ENCODE results near the gene MAD2L2.

The MAD2L2 gene

DNA sequence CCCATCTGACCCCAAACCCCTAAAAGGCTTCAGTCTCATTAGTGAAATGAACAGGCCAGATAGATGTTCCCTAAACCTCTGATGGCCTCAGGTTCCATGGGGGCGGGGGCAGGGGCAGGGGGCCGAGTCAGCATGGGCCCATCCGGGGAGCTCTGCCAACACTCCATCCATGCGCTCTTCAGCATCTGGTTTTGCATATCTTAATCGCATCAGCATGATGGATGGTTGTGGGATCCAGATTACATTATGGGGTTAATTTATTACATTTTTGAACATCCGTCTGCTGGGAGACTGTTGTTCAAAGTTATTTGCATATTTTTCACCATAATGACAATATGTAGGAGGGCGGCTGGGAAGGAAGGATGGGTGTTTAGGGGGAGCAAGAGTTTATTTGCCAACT, 3.1 kb upstream of the MAD2L2 start:
- no peak for DNase-seq (ENCODE audit: low read depth in 1 of 2, low spot score in 1 of 2)

DNA sequence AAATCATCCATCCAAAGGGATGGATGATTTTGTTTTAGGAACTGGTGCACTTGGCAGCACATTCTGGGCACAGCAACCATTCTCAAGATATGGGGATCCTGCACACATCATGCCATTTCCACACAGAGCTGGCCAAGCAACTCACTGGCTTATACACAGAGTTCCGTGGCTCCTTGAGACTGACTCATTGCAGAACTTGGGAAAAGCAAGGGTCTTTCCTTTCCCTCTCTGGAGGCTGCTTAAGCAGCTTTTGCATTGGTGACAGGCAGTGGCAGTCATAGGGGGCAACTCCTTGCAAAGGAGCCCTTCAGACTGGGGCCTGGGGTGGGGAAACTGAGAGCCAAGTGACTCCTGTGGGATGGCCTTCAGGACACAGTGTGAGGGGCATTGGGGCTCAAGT, 1.9 kb upstream of the MAD2L2 start:
- no peak for DNase-seq (ENCODE audit: low read depth in 1 of 2, low spot score in 1 of 2)

DNA sequence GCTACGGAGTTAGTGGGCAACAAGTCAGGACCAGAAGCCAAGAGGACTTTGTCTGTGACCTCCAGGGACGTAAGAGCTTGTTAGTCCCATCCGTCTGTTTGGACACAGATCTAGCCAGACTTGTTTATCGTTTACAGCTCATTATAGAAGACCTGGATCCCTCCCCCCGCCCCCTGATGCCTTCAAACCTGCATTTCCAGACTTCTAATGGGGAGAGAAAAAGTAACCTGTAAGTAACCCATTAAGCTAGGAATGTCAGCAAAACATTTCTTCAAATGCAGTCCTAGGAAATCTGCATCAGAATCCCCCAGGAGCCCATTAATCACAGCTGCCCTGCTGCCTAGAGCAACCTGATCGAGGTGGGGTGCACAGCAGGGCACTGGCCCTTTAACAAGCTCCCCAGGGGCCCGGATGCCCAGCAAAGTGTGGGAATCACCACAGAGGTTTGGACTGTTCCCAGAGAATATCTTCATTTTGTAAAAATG, 1.4 kb upstream of the MAD2L2 start:
- no peak for DNase-seq (ENCODE audit: low read depth in 1 of 2, low spot score in 1 of 2)

DNA sequence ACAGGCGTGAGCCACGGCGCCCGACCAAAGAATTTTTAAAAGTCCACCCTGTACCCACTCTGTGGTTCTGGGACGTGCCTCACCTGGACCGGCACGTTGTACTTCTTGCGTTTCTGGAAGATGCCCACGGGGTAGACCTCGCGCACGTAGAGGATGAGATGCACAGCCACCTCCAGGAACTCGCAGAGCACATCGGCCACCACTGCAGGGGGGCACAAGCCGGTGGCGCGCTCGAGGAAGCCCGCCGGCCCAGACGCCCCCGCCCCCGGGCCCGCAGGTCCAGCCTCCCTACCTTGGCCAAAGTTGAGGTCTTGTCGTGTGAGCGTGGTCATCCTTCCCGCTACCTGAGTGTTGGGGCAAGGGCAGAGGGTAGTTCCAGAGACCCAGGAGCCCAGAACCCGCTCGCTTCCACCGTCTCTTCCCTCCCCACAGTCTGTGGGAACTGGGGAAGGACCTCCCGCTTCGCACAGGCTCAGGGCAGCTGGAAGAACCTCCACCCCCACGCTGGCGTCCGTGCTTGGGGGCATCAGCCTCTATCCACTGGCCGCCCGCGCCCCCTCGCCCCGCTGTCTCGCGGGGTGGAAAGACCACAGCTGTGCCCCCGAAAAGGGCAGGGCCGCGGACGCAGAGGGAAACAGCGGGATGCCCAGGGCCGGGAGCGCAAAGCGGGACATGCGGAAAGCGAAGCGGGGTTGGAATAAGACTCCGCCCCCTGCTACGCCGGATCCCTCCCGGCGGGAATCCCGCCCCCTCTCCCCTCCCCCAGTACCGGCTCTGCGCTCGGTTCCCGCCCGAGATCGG, 478 bp downstream of the MAD2L2 start:
- peak in 1 of 2 donors; percentile 12 for DNase-seq (ENCODE audit: low read depth in 1 of 2, low spot score in 1 of 2)

DNA sequence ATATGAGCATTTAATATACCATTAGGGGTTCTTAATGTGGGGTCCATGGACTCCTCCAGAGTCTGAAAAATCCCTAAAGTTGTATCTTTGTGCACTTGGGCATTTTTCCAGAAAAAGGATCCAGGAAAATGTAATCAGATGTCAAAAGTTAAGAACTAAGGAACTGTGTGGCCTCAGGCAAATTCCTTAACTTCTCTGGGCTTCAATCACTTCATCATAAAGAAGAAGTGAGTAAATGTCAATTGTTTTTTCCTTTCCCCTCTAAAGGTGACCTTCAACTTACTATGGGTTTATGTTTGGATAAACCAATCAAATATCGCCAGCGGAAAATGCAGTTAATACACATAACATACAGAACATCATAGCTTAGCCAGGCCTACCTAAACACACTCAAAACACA, 2.5 kb downstream of the MAD2L2 start:
- no peak for DNase-seq (ENCODE audit: low read depth in 1 of 2, low spot score in 1 of 2)

DNA sequence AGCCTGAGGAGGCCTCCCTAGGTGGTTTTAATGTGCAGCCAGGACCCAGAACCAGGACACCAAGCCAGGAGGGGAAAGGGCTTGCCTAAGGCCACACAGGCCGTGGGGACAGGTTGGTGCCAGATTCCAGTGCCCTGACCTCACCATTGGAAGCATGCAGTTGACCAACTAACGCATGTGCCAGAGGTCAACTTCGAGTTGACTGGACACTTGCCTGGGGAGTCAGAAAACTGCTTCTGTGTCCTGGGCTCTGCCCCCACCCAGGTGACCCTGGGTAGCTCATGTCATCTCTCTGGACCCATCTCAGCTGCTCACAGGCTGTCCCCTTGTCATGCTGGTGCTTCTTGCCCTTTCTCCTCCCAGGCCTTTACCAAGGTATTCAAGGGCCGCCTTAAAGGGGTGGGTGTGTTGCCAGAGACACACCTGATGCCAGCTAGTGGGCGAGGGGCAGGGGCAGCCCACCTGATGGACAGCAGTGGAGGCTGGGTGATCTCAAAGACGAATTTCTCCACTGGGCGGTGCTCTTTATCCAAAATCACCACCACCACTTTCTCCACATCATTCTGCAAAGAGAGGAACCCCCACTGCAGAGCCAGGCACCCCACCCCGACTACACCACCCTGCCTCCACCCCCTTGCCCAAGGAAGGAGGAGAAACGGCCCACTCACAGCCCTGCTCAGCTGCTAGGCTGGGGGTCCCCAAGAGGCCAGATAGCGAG, 4.4 kb downstream of the MAD2L2 start:
- DNase-seq (ENCODE audit: low read depth in 1 of 2, low spot score in 1 of 2): no peak

GRCh38 chr1:11675325-11675724, 5.6 kb downstream of the MAD2L2 start:
- DNase-seq (ENCODE audit: low read depth in 1 of 2, low spot score in 1 of 2): no peak

GRCh38 chr1:11674488-11674887, 6.5 kb downstream of the MAD2L2 start:
- no peak for DNase-seq (ENCODE audit: low read depth in 1 of 2, low spot score in 1 of 2)

DNA sequence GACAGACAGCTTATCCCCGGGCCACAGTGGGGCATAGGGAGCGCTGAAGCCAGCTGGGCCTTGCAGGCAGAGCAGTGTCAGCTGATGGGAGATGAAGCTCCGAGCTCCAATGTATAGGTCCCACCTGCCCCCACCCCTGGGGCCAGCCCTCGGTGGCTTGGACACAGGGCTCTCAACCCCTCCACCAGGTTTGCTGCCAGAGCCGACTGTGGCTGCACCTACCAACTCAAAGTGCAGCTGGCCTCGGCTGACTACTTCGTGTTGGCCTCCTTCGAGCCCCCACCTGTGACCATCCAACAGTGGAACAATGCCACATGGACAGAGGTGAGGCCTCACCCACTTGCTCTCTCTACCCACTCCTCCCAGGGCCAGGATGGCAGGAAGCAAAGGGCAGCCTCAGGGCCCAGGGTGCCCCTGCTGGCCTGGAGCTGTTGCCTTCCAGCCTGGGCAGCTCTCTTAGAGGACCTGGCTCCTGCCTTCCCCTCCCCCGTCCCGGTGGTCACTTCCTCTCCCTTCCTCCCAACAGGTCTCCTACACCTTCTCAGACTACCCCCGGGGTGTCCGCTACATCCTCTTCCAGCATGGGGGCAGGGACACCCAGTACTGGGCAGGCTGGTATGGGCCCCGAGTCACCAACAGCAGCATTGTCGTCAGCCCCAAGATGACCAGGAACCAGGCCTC, 7.7 kb downstream of the MAD2L2 start:
- DNase-seq (ENCODE audit: low read depth in 1 of 2, low spot score in 1 of 2): no peak

DNA sequence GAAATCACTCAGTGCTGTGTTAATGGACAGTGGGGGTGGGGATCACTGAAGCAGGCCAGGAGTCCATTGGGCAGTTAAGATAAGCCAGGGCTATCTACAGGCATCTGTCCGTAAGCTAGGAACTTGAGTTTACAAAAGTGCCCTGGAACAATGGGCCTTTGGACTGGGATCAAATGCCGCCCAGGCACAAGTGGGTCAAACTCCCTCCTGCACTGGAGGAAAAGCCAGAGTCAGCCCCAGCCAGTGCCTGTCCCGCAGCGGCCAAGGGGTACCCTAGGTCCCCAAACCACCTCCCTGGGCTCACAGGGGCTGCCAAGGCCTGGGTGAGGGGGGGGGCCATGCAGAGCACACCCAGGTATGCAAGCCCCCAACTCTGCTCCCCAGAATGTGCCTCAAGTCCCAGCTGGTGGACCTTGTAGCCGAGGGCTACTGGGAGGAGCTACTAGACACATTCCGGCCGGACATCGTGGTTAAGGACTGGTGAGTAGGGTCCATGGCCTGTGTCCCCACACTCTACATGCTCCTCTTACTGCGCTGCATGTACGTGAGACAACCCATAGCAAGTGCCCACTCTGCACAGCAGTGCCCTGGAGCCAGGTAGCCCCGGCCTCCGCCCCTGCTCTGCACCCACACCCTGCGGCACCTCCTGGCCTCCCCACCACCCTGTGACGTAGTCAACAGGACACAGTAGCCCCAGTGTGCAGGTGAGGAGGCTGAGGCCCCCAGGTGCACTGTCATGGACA, 9.2 kb downstream of the MAD2L2 start:
- DNase-seq (ENCODE audit: low read depth in 1 of 2, low spot score in 1 of 2): no peak

DNA sequence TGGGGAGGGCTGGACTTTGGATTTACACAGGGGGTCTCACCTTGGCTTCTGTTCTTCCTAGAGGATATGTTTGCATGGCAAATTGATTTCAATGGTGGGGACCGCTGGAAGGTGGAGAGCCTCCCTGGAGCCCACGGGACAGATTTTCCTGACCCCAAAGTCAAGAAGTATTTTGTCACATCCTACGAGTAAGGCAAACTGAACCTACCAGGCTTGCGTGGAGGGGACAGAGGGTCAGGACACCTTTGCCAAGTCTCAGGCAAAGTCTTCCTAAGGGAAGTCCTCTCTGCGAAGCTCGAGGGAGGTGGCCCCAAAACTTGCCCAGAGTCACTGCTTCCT, 9.8 kb downstream of the MAD2L2 start:
- DNase-seq (ENCODE audit: low read depth in 1 of 2, low spot score in 1 of 2): no peak

DNA sequence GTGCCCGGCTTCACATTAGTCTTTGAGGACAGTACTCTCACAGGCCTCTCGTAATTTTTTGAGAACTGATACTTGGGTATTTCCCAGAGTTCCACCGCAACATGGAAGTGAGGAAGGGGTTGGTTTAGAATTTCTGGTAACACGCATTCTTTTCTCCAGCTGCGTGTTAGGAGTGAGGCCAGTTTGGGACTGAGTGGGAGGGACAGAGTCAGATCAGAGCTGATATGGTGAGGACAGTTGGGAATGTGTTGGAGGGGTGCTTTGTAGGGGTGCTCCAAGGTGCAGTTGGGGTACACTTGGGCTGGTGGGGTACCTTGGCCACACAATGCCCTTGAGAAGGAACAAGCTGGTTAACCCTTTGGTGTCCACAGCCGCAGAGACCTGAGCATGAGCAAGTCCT, 10.2 kb downstream of the MAD2L2 start:
- DNase-seq (ENCODE audit: low read depth in 1 of 2, low spot score in 1 of 2): no peak

DNA sequence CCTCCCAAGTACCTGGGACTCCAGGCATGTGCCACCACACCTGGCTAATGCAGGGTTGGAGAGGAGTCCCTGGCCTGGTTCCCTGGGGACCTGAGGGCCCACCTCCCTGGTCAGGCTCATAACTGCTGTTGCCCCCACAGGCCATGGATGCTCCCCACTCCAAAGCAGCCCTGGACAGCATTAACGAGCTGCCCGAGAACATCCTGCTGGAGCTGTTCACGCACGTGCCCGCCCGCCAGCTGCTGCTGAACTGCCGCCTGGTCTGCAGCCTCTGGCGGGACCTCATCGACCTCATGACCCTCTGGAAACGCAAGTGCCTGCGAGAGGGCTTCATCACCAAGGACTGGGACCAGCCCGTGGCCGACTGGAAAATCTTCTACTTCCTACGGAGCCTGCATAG, 12.4 kb downstream of the MAD2L2 start:
- no peak for DNase-seq (ENCODE audit: low read depth in 1 of 2, low spot score in 1 of 2)

DNA sequence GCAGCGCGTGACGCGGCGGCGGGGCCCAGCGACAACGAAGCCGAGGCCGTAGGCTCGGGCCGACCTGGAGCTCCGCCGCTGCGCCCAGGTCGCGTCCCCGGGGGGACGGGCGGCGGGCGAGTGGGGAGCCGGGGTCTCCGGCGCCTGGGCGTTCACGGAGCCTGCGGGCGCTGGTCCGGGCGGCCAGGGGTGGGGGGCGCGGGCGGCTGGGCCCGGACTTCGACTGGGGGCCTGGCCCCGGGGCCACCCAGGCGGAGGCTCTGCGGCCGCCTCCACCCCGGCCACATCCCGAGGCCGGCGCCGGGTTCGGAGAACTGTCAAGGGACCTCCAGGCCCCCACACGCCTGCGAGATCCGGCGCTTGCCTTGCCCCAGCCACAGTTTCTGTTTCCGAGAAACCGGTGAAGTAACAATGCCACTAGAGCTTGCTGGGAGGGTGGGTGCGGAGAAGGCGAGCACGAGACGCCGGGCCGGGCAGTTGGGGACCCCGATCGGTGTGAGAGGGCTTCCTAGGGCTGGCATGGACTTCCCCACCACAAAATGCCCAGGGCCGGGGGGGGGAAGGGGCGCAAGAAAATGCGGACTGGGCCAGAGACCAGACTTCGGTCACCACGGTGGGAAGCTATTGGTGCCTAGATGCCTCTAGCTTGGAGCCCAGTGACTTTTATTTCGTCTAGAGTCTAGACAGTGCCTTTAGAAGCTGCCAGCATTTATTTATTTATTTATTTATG, 16.4 kb downstream of the MAD2L2 start:
- peak in 1 of 2 donors; percentile 46 for DNase-seq (ENCODE audit: low read depth in 1 of 2, low spot score in 1 of 2)

DNA sequence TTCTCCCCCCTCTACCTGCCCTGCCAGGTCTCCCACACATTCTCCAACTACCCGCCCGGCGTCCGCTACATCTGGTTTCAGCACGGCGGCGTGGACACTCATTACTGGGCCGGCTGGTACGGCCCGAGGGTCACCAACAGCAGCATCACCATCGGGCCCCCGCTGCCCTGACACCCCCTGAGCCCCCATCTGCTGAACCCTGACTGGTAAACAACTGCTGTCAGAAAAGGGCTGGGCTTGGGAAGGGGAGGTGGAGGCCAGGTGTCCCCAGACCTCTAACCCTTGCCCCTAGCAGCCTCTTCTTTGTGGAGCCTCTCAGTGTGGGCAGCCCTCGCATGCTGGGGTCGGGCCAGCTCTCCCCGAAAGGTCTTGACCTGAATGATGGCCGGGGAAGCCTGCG, 19.8 kb downstream of the MAD2L2 start:
- DNase-seq (ENCODE audit: low read depth in 1 of 2, low spot score in 1 of 2): no peak

- DNase-seq (ENCODE audit: low read depth in 1 of 2, low spot score in 1 of 2): no peak
Observed at GRCh38 chr1:11659748-11660147, 21.2 kb downstream of the MAD2L2 start.

GRCh38 chr1:11658542-11658941, 22.4 kb downstream of the MAD2L2 start:
- no peak for DNase-seq (ENCODE audit: low read depth in 1 of 2, low spot score in 1 of 2)

DNA sequence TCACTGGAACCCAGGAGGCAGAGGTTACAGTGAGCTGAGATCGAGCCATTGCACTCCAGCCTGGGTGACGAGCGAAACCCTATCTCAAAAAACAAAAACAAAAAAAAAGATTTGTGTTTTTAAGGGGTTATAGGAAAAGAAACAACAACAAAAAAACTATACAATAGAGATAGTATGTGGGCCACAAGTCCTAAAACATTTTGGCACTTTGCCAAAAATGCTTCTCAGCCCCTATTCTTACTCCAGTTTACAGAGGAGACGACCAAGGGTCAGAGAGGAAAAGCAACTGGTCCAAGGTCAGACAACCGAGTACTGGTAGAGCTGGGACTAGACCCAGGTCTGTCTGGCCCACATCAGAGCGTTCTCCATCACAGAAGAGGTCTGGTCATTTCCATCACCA, 23.3 kb downstream of the MAD2L2 start:
- DNase-seq (ENCODE audit: low read depth in 1 of 2, low spot score in 1 of 2): no peak

DNA sequence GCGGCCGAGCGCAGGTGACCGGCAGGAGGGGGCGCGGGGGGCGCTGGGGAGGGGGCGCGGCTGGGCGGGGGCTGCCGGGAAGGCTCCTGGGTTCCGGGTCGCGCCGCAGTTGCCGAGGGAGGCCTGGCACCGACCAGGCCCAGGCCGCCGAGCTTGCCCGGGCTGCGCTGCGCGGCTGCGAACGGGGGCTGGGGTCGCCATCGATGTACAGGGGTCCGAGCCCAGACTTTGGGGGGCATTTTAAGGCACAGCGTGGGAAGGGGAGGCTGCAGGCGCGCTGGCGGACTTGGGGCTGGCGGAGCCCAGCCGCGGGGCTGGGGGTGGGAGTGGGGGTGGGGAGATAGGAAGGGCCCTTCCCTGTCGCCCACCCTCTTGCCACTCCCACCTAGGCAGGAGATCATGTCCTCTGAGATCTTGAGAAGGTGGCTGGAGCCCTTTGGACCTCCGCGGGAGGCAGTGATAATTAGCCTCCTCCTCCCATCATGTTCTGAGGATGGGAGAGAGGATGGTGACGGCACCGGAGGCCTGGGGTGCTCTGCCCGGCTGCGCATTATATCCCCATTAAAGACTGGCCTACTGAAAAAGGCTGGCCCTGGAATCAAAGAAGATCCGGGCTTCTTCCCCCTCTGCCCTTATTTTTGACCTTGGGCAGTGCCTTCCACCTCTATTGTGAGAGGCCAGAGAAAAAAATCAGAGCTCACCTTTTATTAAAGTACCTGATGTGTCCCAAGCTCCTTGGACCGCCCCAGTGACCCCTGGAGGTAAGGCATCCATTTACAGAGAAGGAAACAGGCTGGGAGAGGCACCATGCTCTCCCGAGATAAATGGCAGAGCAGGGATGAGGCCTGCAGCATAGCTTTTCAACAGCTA, 25.8 kb downstream of the MAD2L2 start:
- no peak for DNase-seq (ENCODE audit: low read depth in 1 of 2, low spot score in 1 of 2)
